Hepatic stellate cell (primary cell): ENCODE data around the gene KIF26B.
A peak's percentile ranks its signal among the peaks of the same experiment; 100 is the strongest.
"Not testable (repeated sequence)": the region's sequence is repeated elsewhere in the genome, so short reads cannot be mapped to it uniquely, and the experiment has no call there.

Source experiments
- DNase-seq: peaks from one replicate; pipeline ENCODE4 v3.0.0; 2011; ENCODE audit warnings: low spot score

Gene KIF26B

DNA sequence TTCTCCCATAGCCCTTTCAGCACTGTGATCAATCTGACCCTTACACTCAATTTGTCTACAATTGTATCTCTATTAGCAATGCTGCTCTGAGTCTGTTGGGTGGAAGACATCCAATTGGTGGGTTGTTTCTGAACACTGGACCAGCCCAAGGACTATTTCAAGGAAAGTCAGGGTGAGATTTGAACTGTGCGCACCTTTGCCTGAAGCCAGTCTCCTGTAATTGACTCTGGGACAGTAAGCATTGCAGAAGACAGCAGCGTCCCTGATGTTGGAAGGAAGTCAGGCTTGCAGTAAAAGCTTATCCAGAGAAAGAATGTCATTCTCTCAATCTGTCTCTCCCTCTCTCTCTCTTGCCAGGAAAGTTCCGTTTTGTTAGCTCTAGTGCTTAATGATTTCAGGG lies 233.9 kb downstream of the KIF26B start:
- DNase-seq: no peak

- DNase-seq: no peak
Observed at GRCh38 chr1:245389873-245390272, 235.1 kb downstream of the KIF26B start.

DNA sequence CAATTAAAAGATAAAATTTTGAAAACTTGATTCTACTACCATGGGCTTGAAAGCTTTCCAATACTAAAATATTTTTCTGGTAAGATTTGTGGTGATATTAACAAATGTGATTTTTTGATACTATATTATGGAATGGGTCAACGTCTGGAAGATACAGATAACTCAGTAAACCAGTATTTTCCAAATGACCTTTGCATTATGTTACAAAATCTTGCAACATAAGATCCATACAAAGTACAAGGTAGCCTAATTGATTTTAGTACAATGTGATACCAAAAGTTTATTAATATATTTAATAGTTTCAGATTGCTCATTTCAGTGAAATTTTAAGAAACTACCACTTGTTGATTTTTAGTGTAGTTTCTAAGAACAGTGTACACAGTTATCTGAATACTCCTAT lies 236.2 kb downstream of the KIF26B start:
- DNase-seq: no peak

GRCh38 chr1:245393694-245394093 lies 238.9 kb downstream of the KIF26B start:
- DNase-seq: no peak

GRCh38 chr1:245395680-245396079 lies 240.9 kb downstream of the KIF26B start:
- no peak for DNase-seq

DNA sequence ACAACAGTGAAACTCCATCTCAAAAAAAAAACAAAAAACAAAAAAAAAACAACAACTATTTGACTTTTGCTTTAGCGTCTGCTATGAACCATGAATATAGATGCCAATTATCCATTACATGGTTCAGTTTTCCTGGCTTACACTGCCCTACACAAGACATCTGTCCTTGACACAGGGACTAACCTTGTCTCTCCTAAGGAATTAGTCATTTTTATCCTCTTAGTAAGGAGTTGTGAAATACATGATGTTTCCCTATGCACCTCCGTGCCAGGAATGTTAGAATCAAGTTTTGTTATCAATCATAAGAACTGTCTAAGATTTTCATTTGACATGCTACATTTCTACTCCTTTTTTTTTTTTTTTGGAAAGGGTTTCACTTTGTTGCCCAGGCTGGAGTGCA lies 241.8 kb downstream of the KIF26B start:
- DNase-seq: no peak

GRCh38 chr1:245397771-245398170 lies 243.0 kb downstream of the KIF26B start:
- no peak for DNase-seq

- no peak for DNase-seq
Observed at GRCh38 chr1:245398180-245398579, 243.4 kb downstream of the KIF26B start.

GRCh38 chr1:245401881-245402587 lies 247.2 kb downstream of the KIF26B start:
- DNase-seq: no peak

- DNase-seq: not testable (repeated sequence)
Observed at GRCh38 chr1:245402998-245403397, 248.2 kb downstream of the KIF26B start.

DNA sequence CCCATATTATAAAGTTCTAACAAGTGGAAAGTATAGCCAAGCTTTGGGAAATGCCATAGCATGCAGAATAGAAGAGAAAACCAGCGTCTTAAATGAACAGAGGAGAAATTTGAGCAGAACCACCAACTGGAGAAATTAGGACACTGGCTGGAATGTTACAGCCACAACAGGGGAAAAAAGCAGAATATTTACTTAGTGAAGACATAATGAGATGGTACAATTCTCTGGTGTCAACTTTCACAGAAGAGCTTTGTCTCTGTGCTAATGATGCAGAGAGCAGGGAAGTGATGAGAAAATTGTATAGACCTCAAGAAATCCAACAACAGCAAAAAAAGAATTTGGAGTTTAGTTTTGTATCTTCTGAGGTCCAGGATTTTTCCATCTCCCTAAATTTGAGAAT lies 249.7 kb downstream of the KIF26B start:
- DNase-seq: no peak

GRCh38 chr1:245404952-245405351 lies 250.2 kb downstream of the KIF26B start:
- no peak for DNase-seq

DNA sequence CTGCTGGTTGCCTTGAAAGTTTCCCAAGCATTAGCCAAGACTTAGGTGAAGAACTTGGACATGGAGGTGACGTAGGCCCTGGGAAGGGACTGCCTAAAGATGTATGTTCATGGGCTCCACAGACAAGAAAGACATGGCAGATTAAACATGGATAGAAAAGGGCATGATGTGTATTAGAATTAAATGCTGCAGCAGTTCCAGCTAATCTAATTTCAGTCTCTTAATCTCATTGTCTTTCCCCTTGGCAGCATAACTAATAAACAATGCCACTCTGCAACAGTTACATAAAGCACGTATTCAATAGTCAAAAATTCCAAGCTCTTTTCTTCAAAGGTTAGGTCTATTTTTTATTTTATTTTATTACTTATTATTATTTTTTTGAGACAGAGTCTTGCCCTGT lies 251.6 kb downstream of the KIF26B start:
- DNase-seq: no peak

DNA sequence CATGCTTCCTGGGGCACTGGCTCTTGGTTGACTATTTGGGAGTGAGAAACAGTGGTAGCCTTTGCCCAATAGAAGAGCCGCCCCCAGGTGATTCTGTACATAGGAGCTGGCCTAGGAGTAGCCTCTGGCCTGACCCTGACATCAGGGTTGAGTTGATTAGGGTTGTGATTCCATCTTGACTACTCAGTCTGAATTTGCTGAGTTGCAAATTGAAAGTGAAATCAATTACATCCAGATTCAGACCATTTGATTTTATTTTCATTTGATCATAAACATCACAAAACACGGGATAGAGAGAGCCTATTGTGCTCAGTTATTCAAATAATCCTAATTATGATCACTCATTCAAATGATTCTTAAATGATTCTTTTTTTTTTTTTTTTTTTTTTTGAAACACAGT lies 253.2 kb downstream of the KIF26B start:
- no peak for DNase-seq

- DNase-seq: no peak
Observed at GRCh38 chr1:245409341-245410195, 254.8 kb downstream of the KIF26B start.

DNA sequence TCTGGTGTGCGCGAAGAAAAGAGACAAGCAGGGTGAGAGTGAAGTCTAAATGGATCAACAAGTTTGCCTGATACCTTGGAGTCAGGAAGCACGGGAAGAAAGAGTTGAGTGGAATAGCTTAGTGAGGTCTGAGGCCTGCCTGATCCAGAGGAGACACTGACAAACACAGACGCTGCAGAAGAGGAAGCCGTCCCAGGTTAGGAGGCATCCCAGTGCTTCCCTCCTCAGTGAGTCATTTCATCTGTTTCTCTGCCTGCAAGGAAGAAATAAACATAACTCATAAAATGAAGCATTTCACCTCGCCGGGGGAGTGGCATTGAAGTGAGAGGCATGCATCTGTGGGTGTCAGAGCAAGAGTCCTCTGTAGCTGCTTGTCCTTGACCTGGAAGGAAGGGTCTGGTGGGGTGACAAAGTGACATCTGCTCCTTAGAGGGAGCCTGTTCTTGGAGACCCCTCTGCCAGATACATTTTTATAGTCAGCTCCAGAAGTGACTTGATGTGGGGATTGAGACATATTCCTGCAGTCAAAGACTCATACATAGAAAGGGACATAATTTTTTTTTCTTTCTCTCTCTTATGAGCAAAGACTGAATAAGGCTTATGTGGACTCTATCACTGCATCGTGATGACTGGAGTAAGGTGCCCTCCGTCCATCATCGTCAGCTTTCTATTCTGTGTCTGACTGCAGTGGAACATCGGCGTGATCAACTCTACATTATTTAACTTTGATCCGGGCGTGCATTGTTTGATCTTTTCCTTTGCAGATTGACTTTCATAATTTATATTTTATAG lies 256.7 kb downstream of the KIF26B start:
- peak; percentile 41 for DNase-seq

- no peak for DNase-seq
Observed at GRCh38 chr1:245412306-245412705, 257.5 kb downstream of the KIF26B start.

DNA sequence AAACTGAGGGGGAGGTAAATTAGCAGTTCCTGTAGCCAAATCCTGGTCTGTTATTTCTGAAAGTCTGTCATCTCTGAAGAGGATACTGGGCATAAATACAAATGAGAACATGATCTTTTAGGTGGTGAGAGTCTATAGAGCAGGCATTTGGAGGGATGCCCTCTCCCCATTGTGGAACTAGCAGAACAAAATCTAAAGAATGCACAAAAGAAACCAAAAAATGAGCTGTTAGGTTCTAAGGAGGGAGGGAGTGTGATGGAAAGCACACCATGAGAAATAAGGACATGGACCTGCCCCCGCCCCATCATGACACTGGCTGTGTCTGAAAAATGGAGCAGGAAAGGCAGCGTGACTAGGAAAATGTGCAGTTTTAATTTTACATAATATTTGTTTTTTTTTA lies 262.0 kb downstream of the KIF26B start:
- DNase-seq: no peak

GRCh38 chr1:245418077-245418476 lies 263.3 kb downstream of the KIF26B start:
- DNase-seq: no peak

- no peak for DNase-seq
Observed at GRCh38 chr1:245419461-245419978, 264.7 kb downstream of the KIF26B start.

DNA sequence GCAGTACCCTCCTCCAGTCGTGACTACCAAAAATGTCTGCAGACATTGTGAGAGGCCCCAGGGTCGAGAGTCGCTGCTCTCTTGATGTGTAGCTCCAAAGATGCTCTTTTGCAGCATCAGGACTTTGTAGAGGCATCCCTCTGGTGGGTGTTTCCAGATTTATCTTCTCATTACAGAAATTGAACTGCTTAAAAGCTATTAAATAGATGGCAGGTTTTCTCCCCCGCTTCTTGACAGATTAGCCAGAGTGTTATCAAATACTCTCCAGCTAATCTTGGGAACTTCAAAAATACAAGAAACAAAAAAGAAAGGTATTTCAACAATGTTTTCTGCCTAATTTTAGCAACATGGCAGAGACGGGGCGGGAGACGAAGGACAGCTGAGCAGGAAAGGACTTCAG lies 265.2 kb downstream of the KIF26B start:
- DNase-seq: no peak

GRCh38 chr1:245420926-245421325 lies 266.1 kb downstream of the KIF26B start:
- no peak for DNase-seq
